NCI-H1417 (cell line): ENCODE data around the gene PYGM.
A peak's percentile ranks its signal among the peaks of the same experiment; 100 is the strongest.

Source experiments
- DNase-seq, 3 experiments: peaks; one replicate each; lab custom pipeline; 2025; lab: John Stamatoyannopoulos, UW

PYGM gene

GRCh38 chr11:64735725-64736259 lies 24.0 kb downstream of the PYGM start:
- no peak for DNase-seq

GRCh38 chr11:64734811-64735724 lies 24.7 kb downstream of the PYGM start:
- DNase-seq = no peak

GRCh38 chr11:64731601-64732000 lies 28.2 kb downstream of the PYGM start:
- no peak for DNase-seq

DNA sequence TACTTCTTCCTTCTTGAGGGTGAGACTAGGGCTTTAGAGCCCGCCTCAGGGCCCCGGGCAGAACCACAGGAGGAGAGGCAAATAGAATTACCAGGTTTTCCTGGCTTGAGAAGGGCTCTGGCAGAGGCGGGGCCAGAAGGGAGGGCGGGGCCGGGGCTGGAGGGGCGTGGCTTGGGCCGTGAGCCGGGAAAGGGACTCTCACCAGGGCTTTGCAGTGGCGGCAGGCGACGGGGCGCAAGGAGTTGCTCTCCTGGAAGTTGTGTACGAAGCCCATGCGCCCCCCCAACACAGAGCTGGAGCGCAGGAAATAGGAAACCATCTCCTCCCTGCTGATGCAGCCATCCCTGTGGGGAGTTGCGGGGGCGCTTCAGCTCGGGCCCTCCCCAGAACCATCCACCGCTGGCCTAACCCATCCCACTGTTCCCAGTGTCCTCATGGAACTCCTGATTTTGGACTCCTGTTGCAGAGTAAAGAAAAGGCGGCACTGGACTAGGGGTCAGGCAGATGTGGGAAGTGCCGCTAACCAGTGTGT lies 29.9 kb downstream of the PYGM start:
- DNase-seq = peak; percentile 15 to 42 (median 36)

GRCh38 chr11:64728757-64729365 lies 30.9 kb downstream of the PYGM start:
- no peak for DNase-seq

DNA sequence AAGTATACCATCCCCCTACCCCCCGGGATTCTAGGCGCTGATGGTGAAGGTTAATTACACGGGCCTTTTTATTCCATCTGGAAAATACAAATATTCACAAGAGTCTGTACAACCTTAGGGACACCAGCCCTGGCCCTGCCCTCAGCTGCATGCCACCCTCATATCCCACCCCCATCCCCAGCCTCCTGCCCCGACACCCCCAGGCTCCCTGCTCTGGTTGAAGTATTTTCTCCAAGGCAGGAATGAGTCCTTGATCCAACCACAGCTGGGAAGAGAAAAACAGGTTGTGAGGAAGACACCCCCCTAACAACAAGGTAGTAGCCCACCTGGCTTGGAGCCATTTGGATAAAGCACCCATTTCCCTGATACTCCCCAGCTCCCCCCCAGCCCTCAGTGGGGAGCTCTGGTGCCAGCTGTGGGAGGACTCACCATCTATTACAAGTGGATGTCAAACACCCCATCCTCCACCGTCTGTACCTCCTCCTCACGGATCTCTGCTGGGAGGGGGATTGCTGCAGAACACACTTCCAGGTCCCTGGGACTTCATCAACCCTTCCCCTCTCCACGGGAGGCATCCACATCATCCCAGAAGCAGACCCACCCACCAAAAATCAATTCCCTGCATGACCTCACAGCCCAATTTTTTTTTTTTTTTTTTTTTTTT lies 32.8 kb downstream of the PYGM start:
- DNase-seq = no peak

DNA sequence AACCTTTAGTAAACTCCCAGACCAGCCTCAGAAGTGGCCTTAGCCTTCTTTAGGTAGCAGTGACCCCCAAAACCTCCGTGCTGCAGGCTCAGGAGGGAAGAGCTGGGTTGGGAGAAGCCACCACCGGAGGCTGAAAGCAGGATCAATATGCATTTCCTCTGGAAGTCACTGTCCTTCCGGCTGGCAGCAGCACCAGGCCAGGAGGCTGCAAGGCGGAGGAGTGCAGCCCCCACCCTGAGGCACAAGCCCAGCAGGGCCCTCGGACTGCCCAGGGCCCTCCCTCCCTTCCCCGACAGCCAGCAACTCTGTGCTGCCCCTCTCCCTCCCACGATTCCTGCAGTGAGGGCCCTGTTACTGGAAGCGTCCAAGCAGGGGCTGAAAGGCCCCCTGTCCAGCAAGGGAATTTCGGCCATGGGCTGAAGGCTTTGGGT lies 33.5 kb downstream of the PYGM start:
- no peak for DNase-seq

DNA sequence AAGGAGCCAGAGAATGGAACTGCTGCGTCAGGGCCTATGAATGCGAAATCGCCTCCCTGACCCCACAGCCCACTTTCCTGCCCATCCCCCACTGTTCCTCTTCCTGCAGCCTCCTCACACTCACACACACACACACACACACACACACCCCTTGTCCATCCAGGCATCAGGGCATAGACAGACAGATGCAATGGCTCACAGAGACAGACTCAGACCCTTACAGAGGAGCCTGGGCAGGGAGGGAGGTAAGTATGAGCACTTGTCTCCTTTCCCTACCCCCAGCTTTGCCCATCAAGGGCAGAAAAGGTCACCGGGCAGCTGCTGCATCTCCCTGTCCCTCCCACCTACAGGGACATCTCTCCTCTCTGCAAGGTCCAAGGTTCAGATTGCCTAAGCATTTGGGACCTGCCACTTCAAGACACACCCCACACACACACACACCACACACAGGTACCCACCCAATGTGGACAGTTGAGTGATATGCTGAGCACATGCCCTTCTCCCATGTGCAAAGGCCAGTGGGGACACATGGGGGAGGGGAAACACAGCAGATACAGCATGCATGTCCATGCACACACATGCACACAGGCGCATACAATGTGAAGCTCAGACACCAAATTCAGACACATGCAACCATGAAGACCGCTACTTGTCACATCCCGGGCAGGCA lies 34.8 kb downstream of the PYGM start:
- peak in 1 of 3 experiments; percentile 33 for DNase-seq

DNA sequence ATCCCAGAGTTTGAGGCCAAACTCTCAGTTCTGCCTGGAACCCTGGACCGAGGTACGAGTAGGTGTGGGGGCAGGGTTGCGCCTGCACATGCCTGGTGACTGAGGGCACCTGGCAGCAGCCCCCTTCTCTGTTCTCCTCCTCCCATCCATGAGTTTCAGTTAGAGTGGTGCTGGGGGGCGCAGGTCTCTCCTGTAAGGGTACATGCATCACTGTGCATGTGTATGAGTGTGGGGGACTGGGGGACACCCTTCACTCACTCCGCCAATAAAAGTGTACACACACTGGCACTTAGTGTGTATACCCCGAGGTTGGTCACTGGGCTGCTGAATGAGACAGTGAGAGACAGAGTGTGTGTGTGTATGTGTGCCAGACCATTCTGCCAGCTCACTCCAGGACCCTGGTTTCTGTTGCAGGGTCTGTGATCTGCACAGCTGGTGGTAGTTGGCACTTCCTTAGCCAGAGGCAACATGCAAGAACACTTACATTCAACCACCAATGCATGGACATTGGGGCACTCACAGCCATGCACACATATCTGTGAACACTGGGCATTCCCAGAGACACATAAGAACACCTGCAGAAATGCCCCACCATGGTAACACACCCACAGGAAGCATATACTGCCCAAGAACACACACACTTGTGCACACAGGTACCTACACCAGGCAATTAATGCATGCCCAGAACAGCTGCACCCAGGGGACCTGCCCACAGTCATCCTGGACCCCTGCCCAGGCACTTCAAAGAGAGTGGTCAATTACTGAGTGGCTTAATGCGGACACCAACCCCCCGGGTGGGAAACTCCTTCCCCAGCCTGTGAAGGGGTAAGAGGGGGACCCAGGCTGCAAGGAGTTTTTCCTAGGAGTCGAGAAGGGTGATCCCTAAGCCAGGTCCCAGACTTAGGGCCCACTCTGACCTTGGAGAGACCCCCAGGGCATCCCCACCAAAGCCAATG lies 35.6 kb downstream of the PYGM start:
- DNase-seq = peak in 1 of 3 experiments; percentile 55

DNA sequence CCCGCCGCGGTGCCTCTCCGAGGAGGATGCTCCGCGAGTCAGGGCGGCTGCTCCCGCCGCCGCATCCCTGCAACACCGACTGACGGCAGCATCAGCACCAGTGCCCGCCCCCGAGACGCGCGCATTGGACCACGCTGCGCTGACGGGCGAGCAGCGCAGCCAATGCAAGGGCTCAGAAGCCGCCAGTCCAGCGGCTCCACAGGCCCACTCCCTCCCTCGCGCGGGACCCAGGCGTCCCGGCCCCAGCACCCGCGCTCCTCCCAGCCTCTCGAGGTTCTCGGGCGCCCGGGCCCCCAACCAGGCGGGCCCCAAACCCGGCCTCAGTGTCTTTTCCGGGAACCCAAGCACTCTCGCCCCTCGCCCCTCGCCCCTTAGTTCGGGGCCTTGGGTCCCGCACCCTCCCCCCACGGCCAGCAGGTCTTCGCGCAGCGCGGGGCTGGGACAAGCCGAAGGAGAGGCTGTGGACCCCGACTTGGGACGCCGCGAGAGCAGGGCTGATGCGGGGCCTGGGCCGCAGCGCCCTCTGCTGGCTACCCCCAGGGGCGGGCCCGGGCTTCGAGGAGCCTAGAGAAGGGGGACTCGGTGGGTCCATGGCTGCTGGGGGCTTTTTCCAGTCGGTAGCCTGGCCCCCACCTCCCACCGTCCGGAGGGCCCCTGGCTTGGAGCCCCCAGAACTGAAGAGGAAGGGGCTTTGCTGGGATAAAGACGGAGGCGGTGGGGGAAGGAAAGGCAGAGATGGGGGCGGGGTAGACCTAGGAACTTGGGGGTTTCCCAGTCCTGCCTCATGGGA lies 36.5 kb downstream of the PYGM start, which contains the start of gene NRXN2:
Gene NRXN2 (minus strand): TSS at position 81 of the 790 bp plus-strand sequence. CDS start 9,498 bp downstream, outside the sequence.
- peak; percentile 87 to 95 (median 95) for DNase-seq

DNA sequence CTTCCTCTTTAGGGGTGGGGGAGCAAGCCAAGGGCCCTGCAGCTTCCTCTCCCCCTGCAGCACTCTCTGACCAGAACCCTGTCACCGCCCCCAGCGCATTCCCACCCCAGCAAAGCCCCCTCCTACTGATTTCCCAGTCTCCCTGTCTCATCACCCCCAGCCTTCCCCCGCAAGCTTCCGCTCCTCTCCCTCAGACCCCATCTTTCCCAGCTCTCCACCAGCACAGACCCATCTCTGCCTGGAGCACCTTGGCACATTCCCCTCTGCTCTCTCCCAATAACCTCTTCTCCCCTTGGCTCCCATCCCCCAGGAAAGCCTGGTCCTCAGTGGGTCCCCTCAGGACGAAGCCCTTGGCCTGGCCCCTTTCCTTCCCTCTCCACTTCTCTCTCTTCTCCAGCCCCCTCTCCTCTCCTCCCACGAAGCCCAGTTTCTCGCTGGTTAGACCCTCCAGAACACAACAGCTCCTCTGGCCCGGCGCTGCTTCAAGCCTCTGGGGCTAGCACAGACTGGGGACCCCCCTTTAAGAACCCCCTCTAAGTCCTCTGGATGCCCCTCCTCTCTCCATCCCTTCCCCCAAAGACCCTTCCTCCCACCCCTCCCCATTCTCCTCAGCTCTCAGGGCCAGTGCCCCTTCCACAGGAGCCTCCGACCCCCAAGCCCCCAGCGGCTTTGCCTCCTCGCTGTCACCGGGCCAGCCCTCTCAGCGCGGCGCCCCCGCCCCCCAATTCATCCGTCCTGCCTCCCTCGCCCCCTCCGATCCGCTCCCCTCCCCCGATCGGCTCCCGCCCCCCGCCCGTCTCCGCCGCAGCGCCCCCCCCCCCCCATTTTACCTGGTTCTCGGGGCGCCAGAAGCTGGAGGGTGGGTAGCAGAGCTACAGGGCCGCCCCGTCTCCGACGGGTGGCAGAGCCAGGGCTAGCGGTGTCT lies 37.4 kb downstream of the PYGM start:
- peak in 1 of 3 experiments; percentile 32 for DNase-seq

DNA sequence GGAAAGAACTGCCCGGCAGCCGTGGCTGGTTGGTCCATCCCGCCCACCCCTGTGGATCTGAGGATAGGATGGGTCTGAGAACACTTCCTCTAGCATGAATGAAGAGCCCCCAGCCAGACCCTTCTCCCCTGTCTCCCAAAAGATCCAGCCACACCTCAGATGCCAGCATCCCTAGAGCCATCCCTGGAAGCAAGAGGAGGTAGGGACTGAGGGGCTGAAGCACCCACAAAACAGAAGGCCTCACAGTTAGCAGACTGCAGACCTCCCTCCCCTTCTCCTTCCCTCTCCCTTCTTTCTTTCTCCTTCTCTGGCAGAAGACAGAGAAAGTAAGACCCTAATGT lies 38.4 kb downstream of the PYGM start:
- no peak for DNase-seq

DNA sequence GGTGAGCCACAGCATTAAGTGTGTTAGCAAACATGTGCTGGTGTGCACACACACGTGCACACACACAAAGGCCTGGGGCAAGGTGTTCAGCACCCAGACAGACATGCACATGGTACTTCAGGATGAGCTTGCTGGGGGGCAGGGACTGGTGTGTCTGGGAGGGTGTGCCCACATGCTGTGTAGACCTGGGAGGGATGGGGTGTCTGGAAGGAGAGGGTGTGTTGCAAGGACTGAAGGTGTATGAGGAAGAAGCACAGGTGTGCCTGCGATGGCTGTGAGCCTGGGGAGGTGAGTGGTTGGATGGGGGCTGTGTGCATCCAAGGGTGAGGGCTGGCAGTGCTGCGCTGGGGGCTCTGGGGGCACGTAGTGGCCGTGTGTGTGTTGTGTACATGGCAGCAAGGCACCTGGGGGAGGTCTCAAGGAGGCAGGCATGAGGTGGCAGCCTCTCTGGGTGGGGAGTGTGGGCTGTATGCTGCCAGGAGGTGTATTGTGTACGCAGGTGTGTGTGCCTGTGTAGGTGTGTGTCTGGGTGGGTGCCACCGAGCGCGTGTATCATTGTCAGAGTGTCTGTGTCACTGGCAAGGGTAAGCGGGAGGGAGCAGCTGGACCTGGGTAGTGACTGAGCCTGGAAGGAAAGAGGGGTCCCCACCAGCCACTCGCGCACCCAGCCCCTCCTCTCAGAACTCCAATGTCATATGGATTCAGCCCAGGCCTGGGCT lies 39.0 kb downstream of the PYGM start:
- DNase-seq = peak in 1 of 3 experiments; percentile 50

DNA sequence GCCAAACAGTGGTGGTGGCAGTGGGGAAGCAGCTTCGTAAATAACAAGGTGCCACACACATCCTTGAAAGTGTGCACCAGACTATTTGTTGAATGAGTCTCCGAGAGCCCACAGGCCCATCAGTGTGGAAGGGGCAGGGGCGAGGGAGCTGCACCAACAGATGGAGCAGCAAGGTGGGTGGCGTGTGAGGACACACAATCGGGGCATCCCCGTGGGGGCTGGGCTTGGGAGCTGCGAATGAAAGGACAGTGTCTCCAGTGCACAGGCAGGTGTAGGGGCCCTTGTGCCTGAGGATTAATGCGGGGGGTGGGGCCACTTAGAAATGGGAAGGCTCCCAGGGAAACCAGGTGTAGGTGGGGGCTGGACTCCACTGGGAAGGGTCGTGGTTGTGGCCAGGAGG lies 39.6 kb downstream of the PYGM start:
- DNase-seq = peak in 2 of 3 experiments; percentile 29 to 50

DNA sequence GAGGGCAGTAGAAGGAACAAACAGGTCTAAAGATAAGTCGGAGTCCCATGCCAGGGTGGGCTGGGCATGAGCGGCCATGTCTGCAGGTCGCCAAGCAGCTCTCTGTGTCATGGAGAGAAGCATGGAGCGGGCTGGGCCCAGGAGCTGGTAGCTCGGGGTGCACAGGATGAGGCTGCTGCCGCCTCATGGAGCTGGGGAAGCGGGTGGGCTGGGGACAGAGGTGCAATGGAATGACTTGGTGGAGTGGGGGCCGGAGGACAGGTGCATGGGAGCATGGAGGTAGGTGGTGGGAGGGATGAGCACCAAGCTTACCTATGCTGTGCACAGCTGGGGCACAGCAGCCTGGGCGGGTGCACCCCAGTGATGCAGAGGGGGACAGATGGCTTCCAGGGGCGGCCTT lies 40.4 kb downstream of the PYGM start:
- no peak for DNase-seq

DNA sequence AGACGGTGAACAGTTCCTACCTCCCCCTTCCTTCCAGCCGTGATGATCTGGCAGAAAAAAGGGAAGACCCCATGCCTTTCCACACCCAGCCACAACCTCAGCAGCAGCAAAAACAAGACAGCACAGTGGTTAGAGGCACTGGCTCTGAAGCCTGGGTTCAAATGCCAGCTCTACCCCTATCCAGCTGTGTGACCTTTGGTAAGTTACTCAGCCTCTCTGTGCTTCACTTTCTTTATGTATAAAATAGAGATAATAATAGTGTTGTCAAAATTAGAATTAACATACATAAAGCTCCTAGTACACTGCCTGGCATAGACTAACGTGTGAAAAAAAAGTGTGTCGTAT lies 41.0 kb downstream of the PYGM start:
- no peak for DNase-seq

DNA sequence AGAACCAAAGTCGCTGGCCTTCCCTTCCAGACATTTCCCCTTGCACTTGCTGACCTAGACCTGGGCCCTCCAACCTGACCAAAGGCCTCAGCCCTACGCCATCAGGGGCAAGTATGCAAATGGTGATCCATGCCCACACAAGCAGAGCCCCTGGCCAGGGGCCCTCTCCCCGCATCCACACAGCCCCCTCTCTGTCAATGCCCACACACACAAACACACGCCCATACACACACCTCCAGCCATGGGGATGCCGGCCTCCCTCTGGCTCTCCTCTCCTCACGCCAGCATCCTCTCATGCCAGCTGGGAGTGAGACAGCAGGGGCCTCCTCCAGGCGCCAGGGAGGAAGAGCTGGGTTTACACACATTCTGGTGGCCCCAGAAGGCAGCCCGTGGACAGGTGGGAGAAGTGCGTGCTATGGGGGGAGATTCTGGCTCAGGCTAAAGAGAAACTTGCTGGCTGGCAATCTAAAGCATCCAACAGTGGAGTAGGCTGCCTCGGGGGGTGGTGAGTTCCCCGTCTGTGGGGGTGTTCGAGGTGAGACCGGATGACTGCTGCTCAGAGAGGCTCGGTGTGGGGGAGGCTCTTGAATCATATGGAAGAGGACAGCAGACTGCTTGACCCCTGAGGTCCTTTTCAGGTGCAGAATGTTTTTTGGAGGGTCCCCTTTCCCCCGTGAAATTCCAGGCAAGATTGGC lies 41.5 kb downstream of the PYGM start:
- DNase-seq = no peak

- no peak for DNase-seq
Observed at GRCh38 chr11:64717268-64717578, 42.6 kb downstream of the PYGM start.
